ENCODE measurements around the gene CUEDC1.
A peak's percentile ranks its signal among the peaks of the same experiment; 100 is the strongest.

The CUEDC1 gene

GRCh38 chr17:57892820-57893595, 62.2 kb downstream of the CUEDC1 start:
- DNase-seq: peak; percentile 82

- peak; percentile 72 for DNase-seq
Measured at GRCh38 chr17:57892146-57892819, 62.9 kb downstream of the CUEDC1 start.

- DNase-seq: no peak
Measured at GRCh38 chr17:57890857-57891232, 64.4 kb downstream of the CUEDC1 start.

- no peak for DNase-seq
Measured at GRCh38 chr17:57889892-57890856, 65.0 kb downstream of the CUEDC1 start.

GRCh38 chr17:57889252-57889651, 66.0 kb downstream of the CUEDC1 start:
- DNase-seq: no peak

- no peak for DNase-seq
Measured at GRCh38 chr17:57888311-57889216, 66.6 kb downstream of the CUEDC1 start.

GRCh38 chr17:57887161-57887560, 68.1 kb downstream of the CUEDC1 start:
- no peak for DNase-seq

- no peak for DNase-seq
Measured at GRCh38 chr17:57886020-57886419, 69.2 kb downstream of the CUEDC1 start.

GRCh38 chr17:57885148-57885915, 69.9 kb downstream of the CUEDC1 start:
- no peak for DNase-seq

- no peak for DNase-seq
Measured at GRCh38 chr17:57881783-57882351, 73.3 kb downstream of the CUEDC1 start.

- DNase-seq: no peak
Measured at GRCh38 chr17:57881143-57881542, 74.1 kb downstream of the CUEDC1 start.

- DNase-seq: no peak
Measured at GRCh38 chr17:57880086-57880456, 75.1 kb downstream of the CUEDC1 start.

- no peak for DNase-seq
Measured at GRCh38 chr17:57879437-57880085, 75.7 kb downstream of the CUEDC1 start.

GRCh38 chr17:57877803-57878377, 77.3 kb downstream of the CUEDC1 start:
- no peak for DNase-seq

GRCh38 chr17:57876866-57877237, 78.4 kb downstream of the CUEDC1 start:
- no peak for DNase-seq

- no peak for DNase-seq
Measured at GRCh38 chr17:57876023-57876865, 79.0 kb downstream of the CUEDC1 start.

GRCh38 chr17:57875290-57876022, 79.8 kb downstream of the CUEDC1 start:
- DNase-seq: peak; percentile 71
